ENCODE data around the gene MAN2A1. TPM values are rescaled to one million over a fixed set of nuclear protein-coding genes. Genes with fewer than 3 reads are reported as not detected.

Gene MAN2A1
- polyA plus RNA-seq, 2 of the 4 experiments (the other 2 are of a cell fraction) = 15.8 to 51.5 TPM

DNA sequence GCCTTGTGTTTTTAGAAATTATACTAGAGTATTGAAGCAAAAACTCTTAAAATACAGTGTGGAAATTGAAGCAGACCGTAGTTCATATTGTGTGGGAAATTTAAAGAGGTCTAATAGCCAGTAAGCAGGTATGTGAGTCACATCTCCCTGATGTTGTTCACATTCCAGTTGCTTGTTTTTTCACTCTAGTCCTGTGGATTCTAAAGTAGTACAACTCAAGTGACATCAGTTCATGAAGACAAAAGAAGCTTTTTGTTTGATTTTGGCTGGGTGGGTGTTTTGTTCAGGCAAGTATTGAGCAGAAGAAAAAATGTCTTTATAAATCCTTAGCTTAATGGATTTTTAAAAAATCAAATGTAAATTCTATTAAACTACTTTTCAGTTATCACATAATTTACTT, 216.2 kb downstream of the MAN2A1 start:
- CTCF ChIA-PET = no interaction called here
- DNase-seq (ENCODE audit: low read depth in 1 of 2, low spot score in 1 of 2) (no peak), FAIRE-seq (no peak), ATAC-seq (no peak)
- no peak overlapping the region for H3K27ac ChIP-seq
- no peaks in the 10 kb centered on the region; the same call in 2 of the 3 replicates for H3K4me1 ChIP-seq
- WGBS (ENCODE audit: missing lambda C conversion rate) = 0% methylated on average over 1 of the region's 1 CpG
- TF ChIP-seq KDM5A (IDR thresholded peaks at IDR 0.05) (no peak), FOSB (CRISPR knock-in tag; IDR thresholded peaks at IDR 0.05) (no peak), ZFP36 (IDR thresholded peaks at IDR 0.05; ENCODE audit: borderline replicate concordance, partially characterized antibody) (no peak), RNF2 (IDR thresholded peaks at IDR 0.05; ENCODE audit: borderline replicate concordance, low read depth) (no peak), TFCP2L1 (CRISPR knock-in tag; IDR thresholded peaks at IDR 0.05) (no peak), RAD21 (conservative IDR thresholded peaks at IDR 0.05 in 1 of 2, IDR thresholded peaks at IDR 0.05 in 1 of 2) (no peak), CEBPB (IDR thresholded peaks at IDR 0.05) (no peak), POLR2A (IDR thresholded peaks at IDR 0.05; ENCODE audit: low read length) (no peak), HEYL (CRISPR knock-in tag; IDR thresholded peaks at IDR 0.05) (no peak), BHLHE40 (IDR thresholded peaks at IDR 0.05; ENCODE audit: low read depth, low read length) (no peak), CTCF (IDR thresholded peaks at IDR 0.05) (no peak), ESRRA (IDR thresholded peaks at IDR 0.05; ENCODE audit: borderline replicate concordance, low read length) (no peak), PBX3 (IDR thresholded peaks at IDR 0.05) (no peak), NFE2L2 (conservative IDR thresholded peaks at IDR 0.05; ENCODE audit: low read length) (no peak), EP300 (IDR thresholded peaks at IDR 0.05) (no peak)
- TF ChIP-seq, protein P1, sequence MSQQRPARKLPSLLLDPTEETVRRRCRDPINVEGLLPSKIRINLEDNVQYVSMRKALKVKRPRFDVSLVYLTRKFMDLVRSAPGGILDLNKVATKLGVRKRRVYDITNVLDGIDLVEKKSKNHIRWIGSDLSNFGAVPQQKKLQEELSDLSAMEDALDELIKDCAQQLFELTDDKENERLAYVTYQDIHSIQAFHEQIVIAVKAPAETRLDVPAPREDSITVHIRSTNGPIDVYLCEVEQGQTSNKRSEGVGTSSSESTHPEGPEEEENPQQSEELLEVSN (IDR thresholded peaks at IDR 0.05; ENCODE audit: borderline replicate concordance, low read depth) = no peak
- H3K4me3 ChIP-seq = no peak overlapping the region
- H3K4me2 ChIP-seq = no peak overlapping the region
- no peaks in the 10 kb centered on the region for H3K9me3 ChIP-seq
- POLR2A ChIA-PET = no interaction called here

GRCh38 chr5:109907189-109907588, 217.5 kb downstream of the MAN2A1 start:
- H3K27ac ChIP-seq = no peak overlapping the region
- ChIA-PET CTCF (no interaction called here), POLR2A (no interaction called here)
- ATAC-seq (no peak), DNase-seq (ENCODE audit: low read depth in 1 of 2, low spot score in 1 of 2) (no peak), FAIRE-seq (no peak)
- no peaks in the 10 kb centered on the region for H3K4me1 ChIP-seq
- WGBS (ENCODE audit: missing lambda C conversion rate) = 69% methylated on average over 3 of the region's 3 CpGs
- no peak overlapping the region for H3K4me2 ChIP-seq
- no peak overlapping the region for H3K4me3 ChIP-seq
- TF ChIP-seq ESRRA (IDR thresholded peaks at IDR 0.05; ENCODE audit: borderline replicate concordance, low read length) (no peak), SREBF2 (IDR thresholded peaks at IDR 0.05) (no peak), FOXS1 (CRISPR knock-in tag; IDR thresholded peaks at IDR 0.05) (no peak), HOXB5 (CRISPR knock-in tag; IDR thresholded peaks at IDR 0.05) (no peak), NFE2L2 (conservative IDR thresholded peaks at IDR 0.05; ENCODE audit: low read length) (no peak), CBX2 (IDR thresholded peaks at IDR 0.05; ENCODE audit: borderline replicate concordance, low read depth) (no peak), CTCF (IDR thresholded peaks at IDR 0.05) (no peak), SMC3 (IDR thresholded peaks at IDR 0.05) (no peak), KDM5A (IDR thresholded peaks at IDR 0.05) (no peak), ZNF302 (CRISPR knock-in tag; IDR thresholded peaks at IDR 0.05) (no peak), RNF2 (IDR thresholded peaks at IDR 0.05; ENCODE audit: borderline replicate concordance, low read depth) (no peak), FOSL2 (IDR thresholded peaks at IDR 0.05) (no peak), FOSL2 (CRISPR knock-in tag; IDR thresholded peaks at IDR 0.05) (no peak), EP300 (IDR thresholded peaks at IDR 0.05) (no peak), CEBPB (IDR thresholded peaks at IDR 0.05) (no peak), PHF8 (IDR thresholded peaks at IDR 0.05; ENCODE audit: borderline replicate concordance, low read depth) (no peak), RFX5 (IDR thresholded peaks at IDR 0.05) (no peak)
- TF ChIP-seq, protein P1 (IDR thresholded peaks at IDR 0.05; ENCODE audit: borderline replicate concordance, low read depth) = no peak
- TF ChIP-seq, protein P2, sequence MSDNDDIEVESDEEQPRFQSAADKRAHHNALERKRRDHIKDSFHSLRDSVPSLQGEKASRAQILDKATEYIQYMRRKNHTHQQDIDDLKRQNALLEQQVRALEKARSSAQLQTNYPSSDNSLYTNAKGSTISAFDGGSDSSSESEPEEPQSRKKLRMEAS (IDR thresholded peaks at IDR 0.05) = no peak
- no peaks in the 10 kb centered on the region for H3K9me3 ChIP-seq
